ENCODE data around the gene HERC4.

Gene HERC4

DNA sequence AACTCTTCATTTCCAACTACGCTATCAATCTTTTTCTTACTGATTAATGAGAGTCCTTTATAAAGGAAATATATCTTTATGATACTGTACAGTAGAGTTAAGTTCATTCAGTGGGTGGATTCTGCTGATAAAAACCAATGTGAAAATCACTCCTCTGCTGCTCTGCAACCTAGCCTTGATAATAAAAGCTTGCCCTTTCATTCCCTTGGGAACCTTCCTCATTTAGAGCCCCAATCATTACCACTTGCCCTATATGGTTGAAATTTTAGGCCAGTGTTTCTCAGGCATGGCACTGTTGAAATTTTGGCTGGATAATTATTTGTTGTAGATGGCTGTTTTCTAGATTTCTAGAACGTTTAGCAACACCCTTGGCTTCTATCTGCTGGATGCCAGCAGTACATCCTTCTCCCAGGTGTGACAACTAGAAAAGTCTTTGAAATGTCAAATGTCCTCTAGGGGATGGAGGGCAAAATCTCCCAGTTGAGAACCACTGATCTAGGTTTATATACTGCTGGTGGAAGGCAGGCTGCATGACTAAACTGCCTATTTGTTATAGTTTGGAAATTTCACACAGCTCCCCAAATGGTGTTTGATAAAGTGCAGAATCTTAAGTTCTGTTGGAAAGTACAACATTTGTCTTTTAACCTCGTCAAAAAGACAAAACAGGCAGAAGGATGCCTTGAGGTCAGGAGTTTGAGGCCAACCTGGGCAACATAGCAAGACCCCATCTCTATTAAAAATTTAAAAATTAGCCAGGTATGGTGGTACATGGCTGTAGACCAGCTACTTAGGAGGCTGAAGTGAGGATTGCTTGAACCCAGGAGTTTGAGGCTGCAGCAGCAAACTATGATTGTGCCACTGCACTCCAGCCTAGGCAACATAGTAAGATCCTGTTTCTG lies 199.5 kb downstream of the HERC4 start:
- no peak for DNase-seq (ENCODE audit: low read depth)

All from activated T-cell treated with anti-CD3 and anti-CD28 coated beads for 48 hours (primary cell).